Cortex of kidney (tissue), 1 donor: Measurements from ENCODE around the gene NEK11.
"Not testable (repeated sequence)": the region's sequence is repeated elsewhere in the genome, so short reads cannot be mapped to it uniquely, and the experiment has no call there.

Experiments used
- DNase-seq: peaks from one replicate; lab custom pipeline; 2025; lab: John Stamatoyannopoulos, UW

Gene NEK11

DNA sequence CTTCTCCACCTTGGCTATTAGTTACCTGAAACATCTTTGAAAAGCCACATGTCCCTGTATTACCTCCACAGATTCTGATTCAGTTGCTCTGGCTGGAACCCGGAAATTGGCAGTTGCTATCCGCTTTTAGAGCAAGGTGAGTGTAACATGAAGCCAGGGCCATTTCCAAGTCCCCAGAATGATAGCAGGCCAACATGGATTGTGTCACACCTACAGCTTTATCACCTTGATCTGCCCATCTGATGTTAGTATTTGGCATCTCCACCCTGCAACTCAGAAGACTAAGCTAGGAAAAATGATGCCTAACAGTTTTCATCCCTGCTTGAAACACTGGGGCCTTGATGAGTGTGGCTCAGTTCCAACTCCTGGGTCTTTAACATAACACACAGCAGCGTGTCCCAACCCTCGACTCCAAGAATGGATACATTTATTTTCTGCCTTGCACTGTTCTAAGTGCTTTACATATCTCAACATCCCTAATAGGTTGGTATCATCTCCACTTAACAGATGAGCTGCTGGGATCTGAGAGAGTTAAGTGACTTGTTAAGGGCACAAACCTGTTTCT lies 333.6 kb downstream of the NEK11 start:
- no peak for DNase-seq

GRCh38 chr3:131361066-131361463 lies 334.4 kb downstream of the NEK11 start:
- not testable (repeated sequence) for DNase-seq

GRCh38 chr3:131361464-131362421 lies 335.1 kb downstream of the NEK11 start:
- DNase-seq: peak; percentile 29

GRCh38 chr3:131363275-131363674 lies 336.6 kb downstream of the NEK11 start:
- no peak for DNase-seq

DNA sequence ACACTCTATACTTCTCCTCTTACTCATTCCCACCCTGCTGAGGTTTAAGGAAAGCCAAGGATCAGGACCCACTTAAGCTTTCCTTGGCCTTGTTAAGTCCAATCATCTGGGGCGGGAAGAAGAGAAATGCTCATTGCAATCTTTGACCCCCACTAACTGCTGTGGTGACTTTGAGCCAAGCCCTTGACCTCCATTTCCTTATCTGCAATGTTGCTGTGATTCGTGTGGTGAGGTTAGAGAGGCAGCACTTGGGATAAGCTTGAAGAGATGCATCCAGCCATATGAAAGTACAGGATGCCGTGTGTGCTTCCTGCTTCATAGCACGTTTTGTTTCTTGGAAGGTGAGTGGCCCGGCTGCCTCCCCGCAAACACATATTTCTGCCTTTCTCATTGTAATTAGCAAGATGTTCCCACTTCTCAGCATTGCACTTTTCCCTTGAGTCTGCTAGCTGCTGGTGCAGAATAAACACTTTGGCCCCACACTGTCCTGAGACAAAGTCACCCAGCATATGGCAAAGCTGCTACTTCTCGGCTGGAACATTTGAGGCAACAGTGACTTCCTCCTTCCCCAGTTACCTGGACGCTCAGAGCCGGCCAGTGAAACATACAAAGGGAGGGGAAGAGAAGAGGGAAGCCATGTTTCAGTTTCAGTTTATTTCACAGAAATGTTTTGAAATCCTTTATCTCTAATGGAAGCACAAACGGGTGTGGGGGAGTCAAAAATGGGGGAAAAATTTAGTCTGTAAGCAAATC lies 344.4 kb downstream of the NEK11 start:
- no peak for DNase-seq

- DNase-seq: no peak
These were observed 345.0 kb downstream of the NEK11 start for GRCh38 chr3:131371688-131372066.

- DNase-seq: no peak
These were observed 348.1 kb downstream of the NEK11 start for GRCh38 chr3:131374741-131375140.

GRCh38 chr3:131380821-131381444 lies 354.3 kb downstream of the NEK11 start:
- not testable (repeated sequence) for DNase-seq

DNA sequence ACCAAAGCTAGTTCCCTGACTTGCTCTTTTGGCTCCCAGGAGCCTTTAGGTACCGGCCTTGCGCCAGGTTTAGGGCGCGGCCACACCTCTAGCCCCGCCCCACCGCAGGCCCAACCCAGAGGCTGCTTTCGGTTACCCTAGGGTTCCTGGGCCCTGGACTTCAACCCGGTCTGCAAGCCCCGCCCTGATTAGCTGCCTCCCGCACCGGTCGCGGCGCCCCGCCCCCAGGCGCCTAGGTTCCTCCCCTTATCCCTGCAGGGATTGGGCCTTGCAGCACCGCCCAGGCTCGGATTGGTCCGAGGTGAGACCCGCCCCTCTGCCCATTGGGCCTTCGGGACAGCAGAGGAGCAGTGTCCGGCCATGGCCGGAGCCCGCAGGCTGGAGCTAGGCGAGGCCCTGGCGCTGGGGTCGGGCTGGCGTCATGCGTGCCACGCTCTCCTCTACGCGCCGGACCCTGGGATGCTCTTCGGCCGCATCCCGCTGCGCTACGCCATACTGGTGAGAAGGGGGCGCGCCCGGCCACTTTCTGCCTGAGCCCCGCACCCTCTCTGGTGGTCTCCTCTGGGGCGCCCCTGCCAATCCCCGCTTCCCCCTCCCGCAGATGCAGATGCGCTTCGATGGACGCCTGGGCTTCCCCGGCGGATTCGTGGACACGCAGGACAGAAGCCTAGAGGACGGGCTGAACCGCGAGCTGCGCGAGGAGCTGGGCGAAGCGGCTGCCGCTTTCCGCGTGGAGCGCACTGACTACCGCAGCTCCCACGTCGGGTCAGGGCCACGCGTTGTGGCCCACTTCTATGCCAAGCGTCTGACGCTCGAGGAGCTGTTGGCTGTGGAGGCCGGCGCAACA lies 355.0 kb downstream of the NEK11 start, which contains the start of gene NUDT16:
TSS of gene NUDT16 (plus strand) at position 330 of the 847 bp plus-strand sequence. CDS start at position 361, 31 bp downstream.
- peak; percentile 95 for DNase-seq

DNA sequence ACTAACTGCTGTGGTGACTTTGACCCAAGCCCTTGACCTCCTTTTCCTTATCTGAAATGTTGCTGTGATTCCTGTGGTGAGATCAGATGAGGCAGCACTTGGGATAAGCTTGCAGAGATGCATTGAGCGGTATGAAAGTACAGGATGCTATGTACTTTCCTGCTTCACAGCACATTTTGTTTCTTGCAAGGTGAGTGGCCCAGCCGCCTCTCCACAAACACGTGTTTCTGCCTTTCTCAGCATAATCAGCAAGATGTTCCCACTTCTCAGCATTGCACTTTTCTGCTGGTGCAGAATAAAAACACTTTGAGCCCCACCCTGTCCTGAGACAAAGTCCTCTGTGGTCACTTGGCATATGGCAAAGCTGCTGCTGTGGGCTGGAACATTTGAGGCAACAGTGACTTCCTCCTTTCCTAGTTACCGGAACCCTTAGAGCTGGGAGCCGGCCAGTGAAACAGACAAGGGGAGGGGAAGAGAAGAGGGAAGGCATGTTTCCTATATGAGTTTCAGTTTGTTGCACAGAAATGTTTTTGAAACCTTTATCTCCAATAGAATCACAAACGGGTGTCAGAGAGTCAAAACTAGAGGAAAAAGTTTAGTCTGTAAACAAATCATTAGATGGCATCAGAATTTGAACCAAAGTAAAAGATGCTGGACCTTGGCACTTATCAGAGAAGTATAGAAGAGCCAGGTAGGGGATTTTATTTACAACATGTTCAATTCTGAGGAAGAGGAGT lies 359.9 kb downstream of the NEK11 start:
- DNase-seq: no peak

- no peak for DNase-seq
These were observed 361.3 kb downstream of the NEK11 start for GRCh38 chr3:131387796-131388489.

DNA sequence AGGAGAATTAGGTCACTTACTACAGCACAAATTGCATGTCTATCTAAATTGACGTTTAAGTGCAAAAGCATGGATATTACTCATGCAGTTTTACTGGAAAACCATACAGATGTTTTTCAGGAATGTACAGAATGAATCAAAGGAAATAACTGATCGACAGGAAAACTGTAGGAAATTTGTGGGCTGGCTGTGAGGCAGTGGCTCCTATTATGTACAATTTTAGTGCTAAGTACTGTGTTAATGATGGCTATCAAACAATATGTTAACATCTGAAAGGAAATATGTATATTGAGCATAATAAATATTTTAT lies 361.8 kb downstream of the NEK11 start:
- no peak for DNase-seq

DNA sequence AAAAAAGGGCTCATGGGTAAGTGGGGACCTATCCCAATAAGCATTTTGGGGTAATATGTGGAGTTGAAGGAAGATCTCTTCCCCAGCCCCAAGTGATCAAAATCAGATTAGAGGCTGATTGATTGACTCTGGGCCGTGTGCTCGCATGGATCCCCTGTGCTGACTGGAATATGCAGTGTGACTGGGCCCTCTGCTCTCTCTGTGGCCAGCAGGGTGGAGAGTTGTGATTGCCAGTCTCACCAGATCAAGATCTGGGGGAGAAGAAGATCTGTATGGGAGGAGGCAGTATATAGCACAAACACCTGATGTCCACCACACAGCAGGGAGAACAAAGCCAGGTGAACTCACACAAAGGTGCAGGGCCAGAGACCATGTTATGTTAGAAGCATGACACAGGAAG lies 363.7 kb downstream of the NEK11 start:
- no peak for DNase-seq

- DNase-seq: no peak
These were observed 366.4 kb downstream of the NEK11 start for GRCh38 chr3:131393051-131393450.

DNA sequence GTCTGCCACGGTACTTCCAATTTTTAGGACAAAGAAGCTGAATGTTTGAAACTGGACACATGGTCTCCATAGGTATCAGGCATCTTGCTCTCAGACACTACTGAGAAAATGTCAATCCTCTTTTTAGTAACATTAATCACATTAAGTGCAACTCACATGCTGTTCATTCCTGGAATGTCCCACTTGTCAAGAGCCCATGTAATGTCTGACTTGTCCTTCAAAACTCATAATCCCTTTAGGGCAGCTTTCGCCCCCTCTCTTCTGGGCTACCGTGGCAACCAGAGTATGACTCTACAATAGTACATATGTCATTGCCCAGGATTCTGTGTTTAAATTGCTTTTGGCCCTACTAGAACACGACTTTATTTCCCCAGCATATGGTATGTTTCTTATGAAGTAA lies 367.2 kb downstream of the NEK11 start:
- no peak for DNase-seq

- no peak for DNase-seq
These were observed 367.7 kb downstream of the NEK11 start for GRCh38 chr3:131394400-131394799.

- DNase-seq: no peak
These were observed 369.5 kb downstream of the NEK11 start for GRCh38 chr3:131396170-131396569.

- no peak for DNase-seq
These were observed 371.2 kb downstream of the NEK11 start for GRCh38 chr3:131397889-131398288.
